IMR-90 (cell line): ENCODE data around the gene MRGPRF.

Experiments
- BHLHE40 ChIP-seq: fragments of 150-350 bp; IDR thresholded peaks from 2 replicates; pipeline ENCODE4 v1.6.1; 2016; ENCODE audit warnings: mild to moderate bottlenecking, low read depth, low read length
- CEBPB ChIP-seq: IDR thresholded peaks from 2 replicates; pipeline ENCODE4 v1.6.1; 2012; ENCODE audit warnings: low read depth, low read length, improper control_type of control experiment
- CHD1 ChIP-seq: IDR thresholded peaks from 2 replicates; pipeline ENCODE4 v1.6.1; 2012; ENCODE audit warnings: low read depth, low read length, improper control_type of control experiment
- MAFK ChIP-seq: IDR thresholded peaks from 2 replicates; pipeline ENCODE4 v1.6.1; 2012; ENCODE audit warnings: low read depth, low read length, improper control_type of control experiment
- MXI1 ChIP-seq: IDR thresholded peaks from 2 replicates; pipeline ENCODE4 v1.6.1; 2012; ENCODE audit warnings: low read depth, mild to moderate bottlenecking, low read length, moderate library complexity, borderline replicate concordance
- POLR2A ChIP-seq: IDR thresholded peaks from 2 replicates; pipeline ENCODE4 v1.6.1; 2012; ENCODE audit warnings: mild to moderate bottlenecking, low read depth, low read length
- RAD21 ChIP-seq: IDR thresholded peaks from 2 replicates; pipeline ENCODE4 v1.6.1; 2012; ENCODE audit warnings: low read length, improper control_type of control experiment
- RCOR1 ChIP-seq: IDR thresholded peaks from 2 replicates; pipeline ENCODE4 v1.6.1; 2012; ENCODE audit warnings: mild to moderate bottlenecking, low read length, improper control_type of control experiment; ENCODE audit not compliant: insufficient replicate concordance
- SMC3 ChIP-seq: fragments of 150-350 bp; IDR thresholded peaks from 2 replicates; pipeline ENCODE4 v1.6.1; 2016; ENCODE audit warnings: low read depth, mild to moderate bottlenecking, antibody characterized with exemption, low read length, moderate library complexity
- TF ChIP-seq, protein P1 (sequence below): conservative IDR thresholded peaks from 2 replicates; pipeline ENCODE4 v1.5.1; 2012; ENCODE audit warnings: mild to moderate bottlenecking, low read depth, low read length, improper control_type of control experiment

DNA sequence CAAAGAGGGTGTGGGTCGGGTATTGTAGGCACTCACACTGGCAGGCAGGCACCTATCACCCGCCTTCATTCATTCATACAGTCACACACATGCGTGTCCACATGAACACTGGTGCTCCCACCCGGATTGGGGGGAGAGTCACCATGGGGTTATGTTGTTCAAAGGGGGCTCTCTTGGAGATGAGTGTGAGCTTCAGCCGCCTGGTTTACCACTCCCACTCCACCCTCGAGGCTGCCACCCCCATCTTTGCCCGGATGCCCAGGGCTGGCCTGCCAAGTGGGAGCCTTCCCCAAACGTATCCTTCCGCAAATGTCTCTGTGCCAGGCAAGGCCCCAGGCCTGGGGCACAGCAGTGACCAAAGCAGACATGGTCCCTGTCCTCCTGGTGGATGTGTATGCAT lies 54.8 kb downstream of the MRGPRF start:
- TF ChIP-seq POLR2A, result no peak
- no peak for TF ChIP-seq MAFK
- TF ChIP-seq, protein P1, sequence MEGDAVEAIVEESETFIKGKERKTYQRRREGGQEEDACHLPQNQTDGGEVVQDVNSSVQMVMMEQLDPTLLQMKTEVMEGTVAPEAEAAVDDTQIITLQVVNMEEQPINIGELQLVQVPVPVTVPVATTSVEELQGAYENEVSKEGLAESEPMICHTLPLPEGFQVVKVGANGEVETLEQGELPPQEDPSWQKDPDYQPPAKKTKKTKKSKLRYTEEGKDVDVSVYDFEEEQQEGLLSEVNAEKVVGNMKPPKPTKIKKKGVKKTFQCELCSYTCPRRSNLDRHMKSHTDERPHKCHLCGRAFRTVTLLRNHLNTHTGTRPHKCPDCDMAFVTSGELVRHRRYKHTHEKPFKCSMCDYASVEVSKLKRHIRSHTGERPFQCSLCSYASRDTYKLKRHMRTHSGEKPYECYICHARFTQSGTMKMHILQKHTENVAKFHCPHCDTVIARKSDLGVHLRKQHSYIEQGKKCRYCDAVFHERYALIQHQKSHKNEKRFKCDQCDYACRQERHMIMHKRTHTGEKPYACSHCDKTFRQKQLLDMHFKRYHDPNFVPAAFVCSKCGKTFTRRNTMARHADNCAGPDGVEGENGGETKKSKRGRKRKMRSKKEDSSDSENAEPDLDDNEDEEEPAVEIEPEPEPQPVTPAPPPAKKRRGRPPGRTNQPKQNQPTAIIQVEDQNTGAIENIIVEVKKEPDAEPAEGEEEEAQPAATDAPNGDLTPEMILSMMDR, result no peak
- no peak for TF ChIP-seq RCOR1
- TF ChIP-seq SMC3, result no peak
- TF ChIP-seq CEBPB, result no peak
- TF ChIP-seq BHLHE40, result no peak
- no peak for TF ChIP-seq RAD21
- no peak for TF ChIP-seq MXI1
- no peak for TF ChIP-seq CHD1
